Endothelial cell of umbilical vein (primary cell): ENCODE measurements around the gene CCDC12. TPM values are rescaled to one million over a fixed set of nuclear protein-coding genes. Genes with fewer than 3 reads are reported as not detected.

ENCODE experiments used
- BruUV-seq: library from RNA; stranded (reverse); fragments of 400-500 nt; replicated peaks from 2 replicates; lab custom pipeline; 2021; lab: Mats Ljungman, UMichigan
- CTCF ChIA-PET: fragments of 300-600, 350-600 bp; sonication (Branson Sonifier 250); formaldehyde crosslinking; loops from one replicate; lab custom pipeline; 2021; ENCODE audit warnings: antibody characterized with exemption, inconsistent platforms; lab: Charles Lee
- POLR2A ChIA-PET: fragments of 300-600, 350-600 bp; sonication (Branson Sonifier 250); formaldehyde crosslinking; loops from one replicate; lab custom pipeline; 2021; ENCODE audit warnings: antibody characterized with exemption, inconsistent platforms; lab: Charles Lee
- DNase-seq: peaks from one replicate; pipeline ENCODE4 v3.0.0-alpha.2; 2011; ENCODE audit warnings: low read depth, low spot score
- FAIRE-seq: peaks from 2 replicates; lab custom pipeline; 2011; peaks lifted over from hg19 to GRCh38; lab: Jason Lieb, UNC
- H2AFZ ChIP-seq: 2 replicates; pipeline ENCODE4 v1.6.0; 2012; ENCODE audit warnings: low read depth, low read length, control low read depth, inconsistent platforms
- H3K27ac ChIP-seq: 2 replicates; pipeline ENCODE4 v1.5.1; 2011; ENCODE audit warnings: low read depth, mild to moderate bottlenecking, control low read depth, low read length, moderate library complexity; ENCODE audit not compliant: insufficient read depth
- H3K27me3 ChIP-seq, 2 experiments: 2 replicates each; pipeline versions ENCODE4 v1.6.0 to v1.6.1; 2011; ENCODE audit warnings: low read length in 2 of 2, mixed read lengths in 1 of 2; ENCODE audit not compliant: control insufficient read depth in 2 of 2, insufficient read depth in 2 of 2
- H3K36me3 ChIP-seq, 2 experiments: 2 replicates in 1 of 2; 3 replicates in 1 of 2; pipeline ENCODE4 v1.5.1; 2011; ENCODE audit warnings: low read length in 2 of 2, mild to moderate bottlenecking in 1 of 2, moderate library complexity in 1 of 2; ENCODE audit not compliant: control insufficient read depth in 2 of 2, insufficient read depth in 2 of 2; ENCODE audit errors: extremely low read depth in 1 of 2
- H3K4me1 ChIP-seq: 3 replicates; pipeline ENCODE4 v1.5.1; 2011; ENCODE audit warnings: mild to moderate bottlenecking, low read length; ENCODE audit not compliant: control insufficient read depth, insufficient read depth; ENCODE audit errors: extremely low read depth
- H3K4me2 ChIP-seq: 2 replicates; pipeline ENCODE4 v1.6.1; 2011; ENCODE audit warnings: low read length, control low read depth, mixed read lengths; ENCODE audit not compliant: insufficient read depth
- H3K4me3 ChIP-seq, 3 experiments: fragments of 200-600 bp in 1 of 3; sonication (generic), shearing (Covaris generic) in 1 of 3; replicated peaks in 1 of 3; 2 replicates each; pipeline ENCODE4 v1.5.1; 2011 to 2016; ENCODE audit warnings: control low read depth in 3 of 3, low read length in 3 of 3, mild to moderate bottlenecking in 2 of 3, inconsistent platforms in 1 of 3, low read depth in 1 of 3, moderate library complexity in 1 of 3; ENCODE audit not compliant: insufficient read depth in 1 of 3
- H3K79me2 ChIP-seq: 2 replicates; pipeline ENCODE4 v1.6.0; 2012; ENCODE audit warnings: low read length, inconsistent platforms; ENCODE audit not compliant: control insufficient read depth, insufficient read depth
- H3K9ac ChIP-seq: replicated peaks from 2 replicates; pipeline ENCODE3; 2011; ENCODE audit warnings: low read length, control low read depth; ENCODE audit not compliant: insufficient read depth; ENCODE audit errors: extremely low read depth
- H3K9me1 ChIP-seq: replicated peaks from 3 replicates; pipeline ENCODE4 v1.6.0; 2011; ENCODE audit warnings: mild to moderate bottlenecking, low read length; ENCODE audit not compliant: control insufficient read depth, insufficient read depth; ENCODE audit errors: extremely low read depth
- H3K9me3 ChIP-seq: replicated peaks from 2 replicates; pipeline ENCODE4 v1.5.1; 2012; ENCODE audit warnings: low read length, inconsistent platforms; ENCODE audit not compliant: control insufficient read depth, insufficient read depth
- H4K20me1 ChIP-seq: replicated peaks from 2 replicates; pipeline ENCODE3; 2011; ENCODE audit warnings: mild to moderate bottlenecking, low read length; ENCODE audit not compliant: control insufficient read depth, insufficient read depth; ENCODE audit errors: extremely low read depth
- EZH2 ChIP-seq: IDR thresholded peaks from 2 replicates; pipeline ENCODE4 v1.6.1; 2012; ENCODE audit warnings: borderline replicate concordance, low read depth, mild to moderate bottlenecking, moderate library complexity, low read length, inconsistent platforms; ENCODE audit not compliant: severe bottlenecking
- FOS ChIP-seq: IDR thresholded peaks from 2 replicates; pipeline ENCODE4 v1.6.1; 2011; ENCODE audit warnings: mild to moderate bottlenecking, low read length, moderate library complexity, borderline replicate concordance; ENCODE audit not compliant: insufficient read depth
- GATA2 ChIP-seq: IDR thresholded peaks from 2 replicates; pipeline ENCODE4 v1.7.0; 2011; ENCODE audit warnings: low read depth, mild to moderate bottlenecking, moderate library complexity, mixed read lengths, low read length; ENCODE audit not compliant: insufficient read length, insufficient read depth
- JUN ChIP-seq: IDR thresholded peaks from 2 replicates; pipeline ENCODE4 v1.6.1; 2011; ENCODE audit warnings: borderline replicate concordance, low read depth; ENCODE audit not compliant: insufficient read length, insufficient read depth
- MYC ChIP-seq: IDR thresholded peaks from one replicate; pipeline ENCODE4 v1.6.1; 2011; ENCODE audit warnings: mild to moderate bottlenecking, low read depth, low read length
- POLR2A ChIP-seq: IDR thresholded peaks from 2 replicates; pipeline ENCODE4 v1.6.1; 2012; ENCODE audit warnings: low read depth, mild to moderate bottlenecking, control low read depth, low read length
- POLR2AphosphoS5 ChIP-seq: IDR thresholded peaks from 2 replicates; pipeline ENCODE4 v1.6.1; 2012; ENCODE audit warnings: low read depth, mild to moderate bottlenecking, control low read depth, low read length, moderate library complexity; ENCODE audit not compliant: insufficient read depth
- dilution Hi-C: fragments of 300-500 bp; cut with MboI; formaldehyde crosslinking; loops from one replicate; pipeline ENCODE4 v1.15.0; 2019; ENCODE audit warnings: low sequenced_read_pairs; ENCODE audit not compliant: extremely low pct_ligation_motif_present
- intact Hi-C: fragments of 100-400 bp; cut with micrococcal nuclease; formaldehyde crosslinking; loops from one replicate; pipeline ENCODE4 v1.10.0; 2022
- polyA plus RNA-seq, 4 experiments: library from polyadenylated mRNA; depleted of rRNA in 3 of 4; stranded (reverse) in 3 of 4; unstranded in 1 of 4; fragments of >200 nt; gene quantifications; 2 replicates each; pipeline versions ENCODE4 v1.2.1 to v1.2.3, GENCODE V29; 2011 to 2012; ENCODE audit warnings: missing spikeins in 1 of 4
- total RNA-seq: library from RNA; stranded (reverse); gene quantifications from 2 replicates; pipeline ENCODE4 v1.2.3, GENCODE V29; 2021
- TF ChIP-seq, protein P1 (sequence below): IDR thresholded peaks from 2 replicates; pipeline ENCODE4 v1.6.1; 2011; ENCODE audit not compliant: insufficient read depth, insufficient read length
- TF ChIP-seq, protein P2 (sequence below), 2 donors: IDR thresholded peaks; 1 replicate in 1 of 2; 2 replicates in 1 of 2; pipeline ENCODE4 v1.5.1; 2011; ENCODE audit warnings: low read length in 2 of 2, mild to moderate bottlenecking in 2 of 2, moderate library complexity in 2 of 2, control low read depth in 1 of 2, inconsistent platforms in 1 of 2, low read depth in 1 of 2; ENCODE audit not compliant: insufficient read depth in 1 of 2; ENCODE audit errors: extremely low read depth in 1 of 2

CCDC12 gene
- total and polyA plus RNA-seq, 2 donors (not counting 3 experiments of a cell fraction or from before 2014, with no cell fraction given), result 35.1 to 50.5 TPM

DNA sequence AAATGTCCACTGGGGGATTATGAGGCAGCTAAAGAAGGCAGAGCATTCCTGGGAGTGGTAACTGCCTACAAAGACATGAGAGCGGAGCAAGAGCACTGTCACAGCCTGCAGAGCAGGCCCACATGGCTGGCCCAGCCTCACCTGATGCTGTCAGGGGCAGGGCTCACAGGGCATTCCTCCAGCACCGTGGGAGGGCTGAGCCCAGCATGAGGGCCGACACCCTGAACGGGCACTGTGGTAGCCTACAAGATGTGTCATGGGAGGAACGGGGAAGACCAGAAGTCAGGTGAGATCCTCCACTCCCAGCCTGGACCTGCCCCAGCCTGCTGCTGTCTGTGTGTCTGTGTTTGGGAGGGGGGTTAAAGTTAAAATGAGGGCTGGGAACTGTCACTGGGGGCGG, 30.1 kb downstream of the CCDC12 start:
- POLR2A ChIA-PET, result interaction anchor here (1.6 kb wide), 1 partner anchor 16 kb away, joined by 7 read pairs; no protein-coding TSS in a partner anchor
- H3K27ac ChIP-seq, result peak overlapping the region; percentile 45
- H3K4me1 ChIP-seq, result peaks cover 78% of the 10 kb centered on the region
- H3K9me3 ChIP-seq, result no peaks in the 10 kb centered on the region
- H3K4me3 ChIP-seq, result no peak overlapping the region
- no peak overlapping the region for H2AFZ ChIP-seq
- H4K20me1 ChIP-seq, result no peaks in the 10 kb centered on the region
- BruUV-seq, result no TSS peak
- H3K9ac ChIP-seq, result no peak overlapping the region
- intact Hi-C loops, result no loop called here
- no peak for TF ChIP-seq POLR2A
- TF ChIP-seq FOS, result no peak
- H3K9me1 ChIP-seq, result no peaks in the 10 kb centered on the region
- dilution Hi-C loops, result no loop called here
- DNase-seq (no peak), FAIRE-seq (no peak)
- CTCF ChIA-PET, result interaction anchor here (1.3 to 3.0 kb wide), 5 partner anchors 11 to 37 kb away, joined by 3 to 29 read pairs (median 4); partner anchors contain the start of gene CCDC12
- H3K36me3 ChIP-seq, result no peaks in the 10 kb centered on the region
- no peak overlapping the region for H3K4me2 ChIP-seq
- H3K27me3 ChIP-seq, result no peaks in the 10 kb centered on the region
- peaks cover 90% of the 10 kb centered on the region for H3K79me2 ChIP-seq

DNA sequence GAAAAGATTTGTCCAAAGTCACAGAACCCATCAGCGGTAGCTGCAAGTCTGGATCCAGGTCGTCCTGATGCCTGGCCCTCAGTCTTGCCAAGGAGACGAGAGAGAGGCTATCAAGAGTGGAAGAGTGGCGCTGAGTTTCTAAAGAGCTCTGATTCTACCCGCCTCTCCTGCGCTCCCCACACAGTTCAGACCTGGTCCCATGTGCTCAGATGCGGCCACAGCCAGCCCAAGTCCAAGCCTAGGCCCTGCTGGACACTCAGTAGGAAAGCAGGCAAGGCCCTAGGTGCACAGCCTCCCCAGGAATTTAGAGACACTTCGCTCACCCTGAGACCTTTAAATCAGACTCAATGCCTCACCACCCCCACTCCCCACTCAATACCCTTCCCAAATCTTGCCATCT, 32.4 kb downstream of the CCDC12 start:
- Histone ChIP-seq H3K79me2 (peaks cover 86% of the 10 kb centered on the region), H4K20me1 (no peaks in the 10 kb centered on the region), H3K27me3 (no peaks in the 10 kb centered on the region), H3K36me3 (peaks cover 0 to 14% of the 10 kb centered on the region in 2 experiments), H3K4me1 (peaks cover 57% of the 10 kb centered on the region), H3K27ac (peak overlapping the region; percentile 86), H3K4me2 (peak overlapping the region; percentile 20), H3K9ac (peak overlapping the region; percentile 17), H3K9me3 (no peaks in the 10 kb centered on the region), H3K9me1 (no peaks in the 10 kb centered on the region), H2AFZ (no peak overlapping the region), H3K4me3 (no peak overlapping the region)
- ChIA-PET POLR2A (interaction anchor here (0.8 to 0.9 kb wide), 2 partner anchors 9 to 33 kb away, joined by 8 to 9 read pairs; partner anchors contain the start of gene CCDC12), CTCF (interaction anchor here (1.2 to 1.6 kb wide), 3 partner anchors 8 to 23 kb away, joined by 3 to 9 read pairs (median 4); no protein-coding TSS in a partner anchor)
- TF ChIP-seq, protein P1, sequence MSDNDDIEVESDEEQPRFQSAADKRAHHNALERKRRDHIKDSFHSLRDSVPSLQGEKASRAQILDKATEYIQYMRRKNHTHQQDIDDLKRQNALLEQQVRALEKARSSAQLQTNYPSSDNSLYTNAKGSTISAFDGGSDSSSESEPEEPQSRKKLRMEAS, result no peak
- TF ChIP-seq POLR2A (no peak), FOS (no peak), GATA2 (no peak), EZH2 (no peak), JUN (no peak), MYC (no peak), POLR2AphosphoS5 (no peak)
- TF ChIP-seq, protein P2, sequence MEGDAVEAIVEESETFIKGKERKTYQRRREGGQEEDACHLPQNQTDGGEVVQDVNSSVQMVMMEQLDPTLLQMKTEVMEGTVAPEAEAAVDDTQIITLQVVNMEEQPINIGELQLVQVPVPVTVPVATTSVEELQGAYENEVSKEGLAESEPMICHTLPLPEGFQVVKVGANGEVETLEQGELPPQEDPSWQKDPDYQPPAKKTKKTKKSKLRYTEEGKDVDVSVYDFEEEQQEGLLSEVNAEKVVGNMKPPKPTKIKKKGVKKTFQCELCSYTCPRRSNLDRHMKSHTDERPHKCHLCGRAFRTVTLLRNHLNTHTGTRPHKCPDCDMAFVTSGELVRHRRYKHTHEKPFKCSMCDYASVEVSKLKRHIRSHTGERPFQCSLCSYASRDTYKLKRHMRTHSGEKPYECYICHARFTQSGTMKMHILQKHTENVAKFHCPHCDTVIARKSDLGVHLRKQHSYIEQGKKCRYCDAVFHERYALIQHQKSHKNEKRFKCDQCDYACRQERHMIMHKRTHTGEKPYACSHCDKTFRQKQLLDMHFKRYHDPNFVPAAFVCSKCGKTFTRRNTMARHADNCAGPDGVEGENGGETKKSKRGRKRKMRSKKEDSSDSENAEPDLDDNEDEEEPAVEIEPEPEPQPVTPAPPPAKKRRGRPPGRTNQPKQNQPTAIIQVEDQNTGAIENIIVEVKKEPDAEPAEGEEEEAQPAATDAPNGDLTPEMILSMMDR (IDR thresholded peaks at IDR 0.05; ENCODE audit: extremely low read depth in 1 of 2, insufficient read depth in 1 of 2, low read depth in 1 of 2, low read length in 2 of 2), result no peak
- TSS peak; percentile 63 for BruUV-seq
- dilution Hi-C loops (no loop called here), intact Hi-C loops (no loop called here)
- DNase-seq (no peak), FAIRE-seq (no peak)
